Measurements from ENCODE around the gene LIG1.

DNA sequence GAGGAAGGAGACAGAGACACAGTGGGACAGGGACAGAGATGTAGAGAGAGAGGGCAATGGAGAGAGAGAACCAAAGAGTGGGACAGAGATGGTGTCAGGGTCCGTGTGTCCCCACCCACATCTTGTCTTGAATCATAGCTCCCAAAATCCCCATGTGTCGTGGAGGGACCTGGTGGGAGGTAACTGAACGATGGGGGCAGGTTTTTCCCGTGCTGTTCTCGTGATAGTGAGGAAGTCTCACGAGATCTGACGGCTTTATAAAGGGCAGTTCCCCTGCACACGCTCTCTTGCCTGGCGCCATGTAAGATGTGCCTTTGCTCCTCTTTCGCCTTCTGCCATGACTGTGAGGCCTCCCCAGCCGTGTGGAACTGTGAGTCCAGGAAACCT, 52.0 kb downstream of the LIG1 start:
- TF ChIP-seq ZNF274 (IDR thresholded peaks at IDR 0.05; ENCODE audit: borderline replicate concordance, low read depth, low read length) (no peak), RFX5 (IDR thresholded peaks at IDR 0.05; ENCODE audit: low read depth, low read length) (no peak), KDM1A (IDR thresholded peaks at IDR 0.05) (no peak), EHMT2 (IDR thresholded peaks at IDR 0.05) (no peak), GTF2F1 (IDR thresholded peaks at IDR 0.05; ENCODE audit: low read depth, low read length) (no peak), MYC (IDR thresholded peaks at IDR 0.05; ENCODE audit: low read depth, low read length) (no peak), MYC (CRISPR knock-in tag; IDR thresholded peaks at IDR 0.05; ENCODE audit: borderline replicate concordance, low read depth) (no peak), ZBED1 (IDR thresholded peaks at IDR 0.05) (no peak), ZNF133 (CRISPR knock-in tag; IDR thresholded peaks at IDR 0.05) (no peak), IRF2 (CRISPR knock-in tag; IDR thresholded peaks at IDR 0.05) (no peak)
- TF ChIP-seq, protein P1, sequence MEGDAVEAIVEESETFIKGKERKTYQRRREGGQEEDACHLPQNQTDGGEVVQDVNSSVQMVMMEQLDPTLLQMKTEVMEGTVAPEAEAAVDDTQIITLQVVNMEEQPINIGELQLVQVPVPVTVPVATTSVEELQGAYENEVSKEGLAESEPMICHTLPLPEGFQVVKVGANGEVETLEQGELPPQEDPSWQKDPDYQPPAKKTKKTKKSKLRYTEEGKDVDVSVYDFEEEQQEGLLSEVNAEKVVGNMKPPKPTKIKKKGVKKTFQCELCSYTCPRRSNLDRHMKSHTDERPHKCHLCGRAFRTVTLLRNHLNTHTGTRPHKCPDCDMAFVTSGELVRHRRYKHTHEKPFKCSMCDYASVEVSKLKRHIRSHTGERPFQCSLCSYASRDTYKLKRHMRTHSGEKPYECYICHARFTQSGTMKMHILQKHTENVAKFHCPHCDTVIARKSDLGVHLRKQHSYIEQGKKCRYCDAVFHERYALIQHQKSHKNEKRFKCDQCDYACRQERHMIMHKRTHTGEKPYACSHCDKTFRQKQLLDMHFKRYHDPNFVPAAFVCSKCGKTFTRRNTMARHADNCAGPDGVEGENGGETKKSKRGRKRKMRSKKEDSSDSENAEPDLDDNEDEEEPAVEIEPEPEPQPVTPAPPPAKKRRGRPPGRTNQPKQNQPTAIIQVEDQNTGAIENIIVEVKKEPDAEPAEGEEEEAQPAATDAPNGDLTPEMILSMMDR (IDR thresholded peaks at IDR 0.05 in 2 of 3, conservative IDR thresholded peaks at IDR 0.05 in 1 of 3; ENCODE audit: insufficient read depth in 2 of 3, low read depth in 1 of 3, low read length in 3 of 3) = no peak
- TF ChIP-seq, protein P2, sequence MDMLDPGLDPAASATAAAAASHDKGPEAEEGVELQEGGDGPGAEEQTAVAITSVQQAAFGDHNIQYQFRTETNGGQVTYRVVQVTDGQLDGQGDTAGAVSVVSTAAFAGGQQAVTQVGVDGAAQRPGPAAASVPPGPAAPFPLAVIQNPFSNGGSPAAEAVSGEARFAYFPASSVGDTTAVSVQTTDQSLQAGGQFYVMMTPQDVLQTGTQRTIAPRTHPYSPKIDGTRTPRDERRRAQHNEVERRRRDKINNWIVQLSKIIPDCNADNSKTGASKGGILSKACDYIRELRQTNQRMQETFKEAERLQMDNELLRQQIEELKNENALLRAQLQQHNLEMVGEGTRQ (CRISPR knock-in tag; IDR thresholded peaks at IDR 0.05) = no peak

Data from K562 (cell line).